Mucosa of gallbladder (tissue), 1 donor: ENCODE results near the gene DEFB113. TPM values are rescaled to one million over a fixed set of nuclear protein-coding genes. Genes with fewer than 3 reads are reported as not detected.
"Not testable (repeated sequence)": the region's sequence is repeated elsewhere in the genome, so short reads cannot be mapped to it uniquely, and the experiment has no call there.

Experiments used
- DNase-seq: peaks from one replicate; pipeline ENCODE4 v3.0.0-alpha.2; 2020; ENCODE audit warnings: low spot score
- total RNA-seq: library from RNA; stranded (reverse); gene quantifications from one replicate; pipeline ENCODE4 v1.2.1, GENCODE V29; 2021
- donor health status: DM: no; HTN: no; CAD: no.

The DEFB113 gene
- total RNA-seq: not detected

- DNase-seq: no peak
Observed at GRCh38 chr6:49969605-49970004, at the start of gene DEFB113. Gene DEFB113, minus strand, starts transcription at chr6:49969625. Its CDS starts 0 bp downstream, at chr6:49969625.

GRCh38 chr6:50007819-50008218 is 38.4 kb upstream of the DEFB113 start:
- DNase-seq: no peak

GRCh38 chr6:50003139-50003538 is 33.7 kb upstream of the DEFB113 start:
- DNase-seq: no peak

GRCh38 chr6:49995278-49995677 is 25.9 kb upstream of the DEFB113 start:
- DNase-seq: no peak

GRCh38 chr6:49988900-49989299 is 19.5 kb upstream of the DEFB113 start:
- no peak for DNase-seq

- no peak for DNase-seq
Observed at GRCh38 chr6:49987749-49988148, 18.3 kb upstream of the DEFB113 start.

- DNase-seq: no peak
Observed at GRCh38 chr6:49986551-49986950, 17.1 kb upstream of the DEFB113 start.

- no peak for DNase-seq
Observed at GRCh38 chr6:49982046-49982445, 12.6 kb upstream of the DEFB113 start.

- no peak for DNase-seq
Observed at GRCh38 chr6:49980898-49981297, 11.5 kb upstream of the DEFB113 start.

GRCh38 chr6:49979584-49979983 is 10.2 kb upstream of the DEFB113 start:
- DNase-seq: no peak

- DNase-seq: no peak
Observed at GRCh38 chr6:49978332-49979226, 9.2 kb upstream of the DEFB113 start.

- DNase-seq: no peak
Observed at GRCh38 chr6:49966823-49967222, 2.6 kb downstream of the DEFB113 start.

GRCh38 chr6:49966334-49966733 is 3.1 kb downstream of the DEFB113 start:
- no peak for DNase-seq

GRCh38 chr6:49964064-49964463 is 5.4 kb downstream of the DEFB113 start, which contains the start of gene DEFB114:
Gene DEFB114, minus strand, starts transcription at chr6:49964164. Its CDS starts 59 bp downstream, at chr6:49964105.
- DNase-seq: no peak

- DNase-seq: no peak
Observed at GRCh38 chr6:49958180-49958579, 11.2 kb downstream of the DEFB113 start.

- no peak for DNase-seq
Observed at GRCh38 chr6:49955847-49956246, 13.6 kb downstream of the DEFB113 start.

- DNase-seq: no peak
Observed at GRCh38 chr6:49951926-49952325, 17.5 kb downstream of the DEFB113 start.

- DNase-seq: no peak
Observed at GRCh38 chr6:49950415-49950751, 19.0 kb downstream of the DEFB113 start.

- no peak for DNase-seq
Observed at GRCh38 chr6:49949062-49949461, 20.4 kb downstream of the DEFB113 start.

GRCh38 chr6:49946835-49947234 is 22.6 kb downstream of the DEFB113 start:
- DNase-seq: no peak

GRCh38 chr6:49944068-49944467 is 25.4 kb downstream of the DEFB113 start:
- DNase-seq: not testable (repeated sequence)

- DNase-seq: no peak
Observed at GRCh38 chr6:49939993-49940498, 29.4 kb downstream of the DEFB113 start.

- no peak for DNase-seq
Observed at GRCh38 chr6:49937811-49938210, 31.6 kb downstream of the DEFB113 start.
